GM12801 (cell line): ENCODE results near the gene FAM8A1.

Source experiments
- TF ChIP-seq, protein P1 (sequence below): IDR thresholded peaks from one replicate; pipeline ENCODE4 v1.5.1; 2011; ENCODE audit warnings: control low read depth; ENCODE audit not compliant: insufficient read length; ENCODE audit errors: extremely low read depth

The FAM8A1 gene

DNA sequence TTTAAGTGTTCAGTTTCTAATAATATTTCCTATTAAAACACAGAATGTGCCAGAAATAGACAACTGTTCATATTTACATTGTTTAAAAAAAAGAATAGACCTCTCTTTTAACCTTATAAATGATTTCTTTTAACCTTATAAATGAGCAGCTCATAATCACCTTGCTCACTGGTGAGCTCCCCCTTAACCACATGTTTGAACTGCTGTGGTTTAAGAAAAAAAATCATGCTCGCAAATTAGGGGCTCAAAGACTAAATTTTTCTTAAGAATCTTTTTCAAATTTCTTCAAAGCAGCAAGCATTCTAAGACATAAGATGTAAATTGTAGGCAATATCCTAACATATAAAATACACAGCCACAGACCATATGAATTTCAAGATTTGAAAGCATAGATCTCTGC is 32.8 kb downstream of the FAM8A1 start:
- TF ChIP-seq, protein P1, sequence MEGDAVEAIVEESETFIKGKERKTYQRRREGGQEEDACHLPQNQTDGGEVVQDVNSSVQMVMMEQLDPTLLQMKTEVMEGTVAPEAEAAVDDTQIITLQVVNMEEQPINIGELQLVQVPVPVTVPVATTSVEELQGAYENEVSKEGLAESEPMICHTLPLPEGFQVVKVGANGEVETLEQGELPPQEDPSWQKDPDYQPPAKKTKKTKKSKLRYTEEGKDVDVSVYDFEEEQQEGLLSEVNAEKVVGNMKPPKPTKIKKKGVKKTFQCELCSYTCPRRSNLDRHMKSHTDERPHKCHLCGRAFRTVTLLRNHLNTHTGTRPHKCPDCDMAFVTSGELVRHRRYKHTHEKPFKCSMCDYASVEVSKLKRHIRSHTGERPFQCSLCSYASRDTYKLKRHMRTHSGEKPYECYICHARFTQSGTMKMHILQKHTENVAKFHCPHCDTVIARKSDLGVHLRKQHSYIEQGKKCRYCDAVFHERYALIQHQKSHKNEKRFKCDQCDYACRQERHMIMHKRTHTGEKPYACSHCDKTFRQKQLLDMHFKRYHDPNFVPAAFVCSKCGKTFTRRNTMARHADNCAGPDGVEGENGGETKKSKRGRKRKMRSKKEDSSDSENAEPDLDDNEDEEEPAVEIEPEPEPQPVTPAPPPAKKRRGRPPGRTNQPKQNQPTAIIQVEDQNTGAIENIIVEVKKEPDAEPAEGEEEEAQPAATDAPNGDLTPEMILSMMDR = no peak

DNA sequence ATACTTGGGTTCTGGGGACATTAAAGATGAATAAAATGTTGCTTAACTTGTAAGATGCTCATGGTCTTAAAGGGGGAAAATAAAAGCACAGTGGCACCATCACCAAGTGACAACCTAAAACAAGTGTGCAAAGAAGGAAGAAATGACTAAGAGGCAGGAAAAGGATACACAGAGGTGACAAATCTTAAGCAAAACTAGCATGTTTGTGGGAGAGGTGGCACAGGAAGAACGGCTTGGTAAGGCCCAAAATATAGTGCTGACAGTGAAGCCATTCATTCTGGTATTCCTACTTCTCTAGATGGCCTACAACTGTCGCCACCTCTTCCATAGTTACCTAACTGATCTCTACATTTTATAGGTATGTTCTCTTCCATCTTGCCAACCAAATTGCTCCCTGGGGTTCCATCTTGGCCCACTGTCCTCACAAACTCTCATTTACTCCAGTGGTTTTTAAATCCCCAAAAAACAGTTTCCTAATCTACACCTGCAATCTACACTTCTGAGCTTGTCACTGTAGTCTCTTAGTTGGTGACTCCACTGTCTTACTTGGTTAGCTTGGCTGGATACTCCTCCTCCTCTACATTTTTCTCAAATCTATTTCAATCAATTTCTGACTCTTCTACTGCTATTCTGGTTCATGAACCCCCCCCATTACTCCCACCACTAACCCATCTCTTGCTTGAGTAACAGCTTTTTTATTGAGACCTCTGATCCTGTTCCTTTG is 33.5 kb downstream of the FAM8A1 start:
- TF ChIP-seq, protein P1 = no peak

DNA sequence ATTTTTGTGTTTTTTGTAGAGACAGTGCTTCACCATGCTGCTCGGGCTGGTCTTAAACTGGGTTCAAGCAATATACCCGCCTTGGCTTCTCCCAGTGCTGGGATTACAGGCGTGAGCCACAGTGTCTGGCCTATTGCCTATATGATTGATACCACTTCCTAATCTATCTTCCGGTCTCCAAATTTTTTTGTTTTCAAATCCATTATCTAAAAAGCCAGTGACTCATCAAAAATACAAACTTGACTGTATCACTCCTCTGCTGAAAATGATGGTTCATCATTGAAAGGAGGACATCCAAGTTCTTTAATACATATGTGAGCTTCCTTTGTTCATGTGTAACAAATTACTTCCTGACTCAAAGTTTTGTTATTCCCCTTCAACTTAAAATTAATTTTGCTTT is 35.5 kb downstream of the FAM8A1 start:
- TF ChIP-seq, protein P1 = no peak

DNA sequence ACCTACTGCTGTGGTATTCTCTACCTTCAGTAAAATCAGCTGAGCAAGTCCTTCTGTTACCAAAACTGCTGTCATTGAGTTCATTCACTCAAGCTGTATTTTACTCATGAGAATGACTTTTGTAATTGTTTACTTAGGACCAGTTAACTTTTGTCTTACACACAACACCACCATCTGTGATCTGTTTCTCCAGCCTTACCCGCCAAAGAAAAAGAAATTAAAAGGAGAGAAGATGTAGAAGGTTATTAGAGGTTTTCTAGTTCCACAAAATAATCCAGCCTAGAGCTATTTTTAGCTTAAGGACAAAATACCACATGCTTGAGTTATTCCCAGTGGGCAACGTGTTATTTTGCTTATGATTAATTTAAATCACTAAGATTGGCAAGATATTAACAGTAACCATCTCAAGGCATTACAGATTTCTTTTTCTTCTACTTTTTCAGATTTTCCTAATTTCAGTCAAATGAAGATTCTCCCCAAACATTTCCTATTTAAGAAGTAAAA is 38.2 kb downstream of the FAM8A1 start:
- TF ChIP-seq, protein P1 = no peak

DNA sequence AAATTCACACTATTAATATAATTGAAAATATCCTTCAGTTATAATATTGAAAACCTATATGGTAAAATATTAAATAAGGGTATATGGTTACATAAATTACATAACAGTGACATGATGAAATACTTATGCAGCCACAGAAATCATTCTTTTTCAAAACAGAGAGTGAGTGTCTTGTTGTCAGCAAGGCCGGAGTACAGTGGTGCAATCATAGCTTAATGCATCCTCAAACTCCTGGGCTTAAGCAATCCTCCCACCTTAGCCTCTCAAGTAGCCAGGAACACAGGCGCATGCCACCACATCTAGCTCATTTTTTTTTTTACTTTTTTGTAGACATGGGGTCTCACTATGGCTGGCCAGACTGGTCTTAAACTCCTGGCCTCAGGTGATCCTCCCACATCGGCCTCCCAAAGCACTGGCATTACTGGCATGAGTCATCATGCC is 40.4 kb downstream of the FAM8A1 start:
- TF ChIP-seq, protein P1 = no peak

DNA sequence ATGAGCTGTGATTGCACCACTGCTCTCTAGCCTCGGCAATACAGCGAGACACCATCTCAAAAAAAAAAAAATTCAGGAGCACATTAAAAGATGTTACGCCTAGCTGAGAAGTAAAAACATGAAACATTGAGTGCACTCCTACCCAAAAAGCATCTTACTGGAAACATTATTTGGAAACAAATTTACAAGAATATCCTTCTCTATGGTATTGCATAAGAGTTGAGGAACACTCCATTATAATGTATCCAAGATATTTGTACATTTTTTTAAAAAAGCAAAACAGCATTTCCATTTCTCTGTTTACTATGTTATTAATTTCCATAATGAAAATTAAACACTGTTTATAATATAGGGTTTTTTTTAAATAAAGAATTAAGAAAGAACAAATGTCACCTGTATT is 48.6 kb downstream of the FAM8A1 start:
- TF ChIP-seq, protein P1 = no peak

DNA sequence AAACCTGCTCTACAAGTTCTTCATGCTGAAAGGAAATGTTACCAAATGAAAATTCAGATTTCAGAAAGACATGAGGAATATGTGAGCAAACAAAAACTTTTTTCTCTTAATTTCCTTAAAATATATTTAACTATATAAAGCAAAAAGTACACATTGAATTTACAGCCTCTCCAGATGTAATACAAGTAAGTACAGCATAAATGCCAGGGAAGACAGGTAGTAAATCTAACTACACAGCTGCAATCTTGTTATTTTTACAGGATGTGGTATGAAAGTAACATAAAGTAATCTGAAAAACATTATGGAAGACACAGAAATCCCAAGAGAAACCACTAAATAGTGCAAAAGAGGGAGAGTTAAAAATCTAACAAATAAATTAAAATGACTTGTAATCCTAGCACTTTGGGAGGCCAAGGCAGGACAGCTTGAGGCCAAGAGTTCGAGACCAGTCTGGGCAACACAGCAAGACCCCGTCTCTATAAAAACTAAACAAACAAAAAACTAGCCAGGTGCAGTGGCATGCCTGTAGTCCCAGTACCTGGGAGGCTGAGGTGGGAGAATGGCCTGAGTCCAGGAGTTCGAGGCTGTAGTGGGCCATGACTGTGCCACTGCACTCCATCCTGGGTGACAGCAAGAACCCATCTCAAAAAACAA is 50.7 kb downstream of the FAM8A1 start:
- TF ChIP-seq, protein P1 = no peak
